HepG2 (cell line): Measurements from ENCODE around the gene RAB17. TPM values are rescaled to one million over a fixed set of nuclear protein-coding genes. Genes with fewer than 3 reads are reported as not detected.

Source experiments
- GTF3A ChIP-seq: sonication (generic); formaldehyde crosslinking; conservative IDR thresholded peaks from 2 replicates; pipeline ENCODE4 v1.4.0; 2020; ENCODE audit warnings: mild to moderate bottlenecking, missing genetic modification reagents
- HDAC2 ChIP-seq: sonication (generic); formaldehyde crosslinking; IDR thresholded peaks from 2 replicates; pipeline ENCODE4 v1.4.0; 2020; ENCODE audit warnings: missing genetic modification reagents
- MAZ ChIP-seq, 2 experiments: sonication (generic) in 1 of 2; formaldehyde crosslinking in 1 of 2; IDR thresholded peaks; 2 replicates each; pipeline versions ENCODE4 v1.5.0 to v1.6.1; 2012 to 2020; ENCODE audit warnings: low read depth in 2 of 2, mild to moderate bottlenecking in 2 of 2, borderline replicate concordance in 1 of 2, improper control_type of control experiment in 1 of 2, low read length in 1 of 2, missing genetic modification reagents in 1 of 2, moderate library complexity in 1 of 2
- NR2F6 ChIP-seq, 2 experiments: IDR thresholded peaks; 2 replicates each; pipeline ENCODE4 v1.6.1; 2016; ENCODE audit warnings: antibody characterized with exemption in 1 of 2, mild to moderate bottlenecking in 1 of 2
- PATZ1 ChIP-seq: sonication (generic); formaldehyde crosslinking; IDR thresholded peaks from 2 replicates; pipeline ENCODE4 v1.4.0; 2020; ENCODE audit warnings: missing genetic modification reagents
- REL ChIP-seq: sonication (generic); formaldehyde crosslinking; conservative IDR thresholded peaks from 2 replicates; pipeline ENCODE4 v1.8.0; 2022; ENCODE audit warnings: mild to moderate bottlenecking, missing genetic modification reagents, moderate library complexity
- UBTF ChIP-seq: sonication (generic); formaldehyde crosslinking; IDR thresholded peaks from 2 replicates; pipeline ENCODE4 v1.4.0; 2020; ENCODE audit warnings: mild to moderate bottlenecking, missing genetic modification reagents
- ZNF281 ChIP-seq: sonication (generic); formaldehyde crosslinking; IDR thresholded peaks from 2 replicates; pipeline ENCODE4 v1.4.0; 2020; ENCODE audit warnings: missing genetic modification reagents, borderline replicate concordance
- ZNF747 ChIP-seq: sonication (generic); formaldehyde crosslinking; IDR thresholded peaks from 2 replicates; pipeline ENCODE4 v1.8.1; 2023; ENCODE audit warnings: missing genetic modification reagents, mild to moderate bottlenecking, borderline replicate concordance
- ZSCAN30 ChIP-seq: sonication (generic); formaldehyde crosslinking; IDR thresholded peaks from 2 replicates; pipeline ENCODE4 v1.5.0; 2020; ENCODE audit warnings: mild to moderate bottlenecking, missing genetic modification reagents
- polyA plus RNA-seq, 8 experiments: library from polyadenylated mRNA; depleted of rRNA in 3 of 8; stranded (reverse) in 7 of 8; unstranded in 1 of 8; fragments of >200 nt; fragmentation: Illumina TruSeq in 4 of 8; extraction: Trizol in 4 of 8; gene quantifications; 2 replicates each; pipeline versions ENCODE4 v1.2.1 to v1.2.3, GENCODE V29; 2011 to 2016; ENCODE audit warnings: low read depth in 4 of 8, missing spikeins in 1 of 8, mixed read lengths in 1 of 8; ENCODE audit not compliant: insufficient read depth in 1 of 8
- total RNA-seq, 5 experiments: library from RNA; depleted of rRNA; stranded (reverse); fragments of >200 nt; fragmentation: Illumina TruSeq; extraction: Trizol; gene quantifications; 2 replicates each; pipeline ENCODE4 v1.2.3, GENCODE V29; 2016; ENCODE audit warnings: low read depth in 1 of 5
- TF ChIP-seq, protein P1 (sequence below), 2 experiments: sonication (generic) in 1 of 2; formaldehyde crosslinking in 1 of 2; IDR thresholded peaks; 2 replicates each; pipeline versions ENCODE4 v1.4.0 to v1.6.1; 2018 to 2020; ENCODE audit warnings: missing genetic modification reagents in 2 of 2, borderline replicate concordance in 1 of 2, low read depth in 1 of 2, mild to moderate bottlenecking in 1 of 2, missing biosample characterization in 1 of 2
- TF ChIP-seq, protein P2 (sequence below): sonication (generic); formaldehyde crosslinking; IDR thresholded peaks from 2 replicates; pipeline ENCODE4 v1.4.0; 2020; ENCODE audit warnings: mild to moderate bottlenecking, missing genetic modification reagents

Gene RAB17
- total and polyA plus RNA-seq, 2 of the 13 experiments (the other 11 are each of a cell fraction or from before 2014, with no cell fraction given): 68.0 to 124 TPM

DNA sequence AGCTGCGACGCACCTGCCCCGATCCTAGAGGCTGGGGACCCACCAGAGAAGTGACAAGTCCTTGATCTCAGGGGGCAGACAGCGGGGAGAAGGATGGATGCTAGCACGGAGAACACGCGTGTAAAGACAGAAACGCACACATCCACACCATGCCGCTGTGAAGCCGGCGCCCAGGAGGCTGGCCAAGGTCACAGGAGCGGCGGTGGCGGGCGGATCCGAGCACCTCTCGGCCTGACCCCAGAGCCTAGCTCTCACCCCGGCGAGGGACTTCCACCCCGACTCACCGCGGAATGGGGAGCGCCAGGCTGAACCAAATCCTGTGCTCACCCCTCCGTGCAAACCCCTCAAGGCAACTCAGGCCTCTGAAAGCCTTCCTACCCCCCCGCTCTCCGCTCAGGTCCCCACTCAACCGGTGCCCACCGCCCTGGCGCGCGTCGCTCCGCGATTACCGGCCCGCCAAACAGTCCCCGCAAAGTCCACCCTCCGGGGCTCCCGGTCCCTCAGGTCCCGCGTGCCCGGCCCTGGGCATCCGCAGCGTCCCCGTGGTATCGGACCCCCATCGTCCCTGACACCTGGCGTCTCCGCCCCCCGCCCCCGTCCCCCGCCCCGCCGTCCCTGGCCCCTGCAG, 36.4 kb upstream of the RAB17 start (continued):
- TF ChIP-seq REL (CRISPR knock-in tag) (no peak), GTF3A (CRISPR knock-in tag) (0 out of 2 replicates have a peak, but pooled peaks have one; percentile 33), UBTF (CRISPR knock-in tag) (peak; percentile 63), ZNF281 (CRISPR knock-in tag) (no peak), NR2F6 (IDR thresholded peaks at IDR 0.05) (no peak), NR2F6 (CRISPR knock-in tag; IDR thresholded peaks at IDR 0.05) (peak; percentile 47; the same call in 1 of the 2 replicates), PATZ1 (no peak), MAZ (IDR thresholded peaks at IDR 0.05; ENCODE audit: borderline replicate concordance, low read depth, low read length) (no peak), MAZ (CRISPR knock-in tag; IDR thresholded peaks at IDR 0.05; ENCODE audit: low read depth) (peak; percentile 27; the same call in 1 of the 2 replicates), ZNF747 (CRISPR knock-in tag) (0 out of 2 replicates have a peak, but pooled peaks have one; percentile 32), ZSCAN30 (CRISPR knock-in tag) (no peak), HDAC2 (CRISPR knock-in tag) (peak; percentile 36; the same call in 1 of the 2 replicates)
- TF ChIP-seq, protein P1, sequence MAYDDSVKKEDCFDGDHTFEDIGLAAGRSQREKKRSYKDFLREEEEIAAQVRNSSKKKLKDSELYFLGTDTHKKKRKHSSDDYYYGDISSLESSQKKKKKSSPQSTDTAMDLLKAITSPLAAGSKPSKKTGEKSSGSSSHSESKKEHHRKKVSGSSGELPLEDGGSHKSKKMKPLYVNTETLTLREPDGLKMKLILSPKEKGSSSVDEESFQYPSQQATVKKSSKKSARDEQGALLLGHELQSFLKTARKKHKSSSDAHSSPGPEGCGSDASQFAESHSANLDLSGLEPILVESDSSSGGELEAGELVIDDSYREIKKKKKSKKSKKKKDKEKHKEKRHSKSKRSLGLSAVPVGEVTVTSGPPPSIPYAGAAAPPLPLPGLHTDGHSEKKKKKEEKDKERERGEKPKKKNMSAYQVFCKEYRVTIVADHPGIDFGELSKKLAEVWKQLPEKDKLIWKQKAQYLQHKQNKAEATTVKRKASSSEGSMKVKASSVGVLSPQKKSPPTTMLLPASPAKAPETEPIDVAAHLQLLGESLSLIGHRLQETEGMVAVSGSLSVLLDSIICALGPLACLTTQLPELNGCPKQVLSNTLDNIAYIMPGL (CRISPR knock-in tag; IDR thresholded peaks at IDR 0.05; ENCODE audit: borderline replicate concordance in 1 of 2, low read depth in 1 of 2): 0 out of 4 replicates have a peak, but pooled peaks of 1 of the 2 experiments have one; percentile 47
- TF ChIP-seq, protein P2, sequence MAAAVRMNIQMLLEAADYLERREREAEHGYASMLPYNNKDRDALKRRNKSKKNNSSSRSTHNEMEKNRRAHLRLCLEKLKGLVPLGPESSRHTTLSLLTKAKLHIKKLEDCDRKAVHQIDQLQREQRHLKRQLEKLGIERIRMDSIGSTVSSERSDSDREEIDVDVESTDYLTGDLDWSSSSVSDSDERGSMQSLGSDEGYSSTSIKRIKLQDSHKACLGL (CRISPR knock-in tag): peak; percentile 49; the same call in 1 of the 2 replicates
